ENCODE results near the gene PRCD. TPM values are rescaled to one million over a fixed set of nuclear protein-coding genes. Genes with fewer than 3 reads are reported as not detected.

PRCD gene
- total RNA-seq, 1 donor: 0.81 TPM

- DNase-seq (ENCODE audit: low read depth in 2 of 3, low spot score in 2 of 3): no peak
These were observed 47.1 kb downstream of the PRCD start for GRCh38 chr17:76586741-76587487.

GRCh38 chr17:76588182-76588581 lies 48.3 kb downstream of the PRCD start:
- DNase-seq (ENCODE audit: low read depth in 2 of 3, low spot score in 2 of 3): no peak

- no peak for DNase-seq (ENCODE audit: low read depth in 2 of 3, low spot score in 2 of 3)
These were observed 53.6 kb downstream of the PRCD start for GRCh38 chr17:76593384-76593826.

GRCh38 chr17:76593959-76594358 lies 54.1 kb downstream of the PRCD start:
- no peak for DNase-seq (ENCODE audit: low read depth in 2 of 3, low spot score in 2 of 3)

GRCh38 chr17:76594690-76595089 lies 54.8 kb downstream of the PRCD start:
- DNase-seq (ENCODE audit: low read depth in 2 of 3, low spot score in 2 of 3): no peak

Small RNAs within 50 kb of the gene (small RNA-seq; reads per million reads assigned to genes)
- gene SNORD1A (not detected), gene SNORD1B (8,179 reads per million, percentile 100 among the genes with 10 or more reads in this experiment)

Other genes starting within 250 kb of the PRCD start
- gene QRICH2, start 231.8 kb upstream of the PRCD start, total RNA-seq: 3.0 TPM
- 39.6 TPM for gene PRPSAP1, start 186.1 kb upstream of the PRCD start, total RNA-seq
- 7.5 TPM for gene SPHK1, start 155.4 kb upstream of the PRCD start, total RNA-seq
- gene UBE2O, start 86.9 kb upstream of the PRCD start, total RNA-seq: 46.3 TPM
- under 0.01 TPM for gene AANAT, start 72.4 kb upstream of the PRCD start, total RNA-seq
- 13.7 TPM for gene RHBDF2, start 38.6 kb upstream of the PRCD start, total RNA-seq
- 1.1 TPM for gene CYGB, start 2.3 kb upstream of the PRCD start, total RNA-seq
- 0.81 TPM for gene ST6GALNAC2, start 45.8 kb downstream of the PRCD start, total RNA-seq
- gene ST6GALNAC1, start 103.7 kb downstream of the PRCD start, total RNA-seq: 1.6 TPM
- gene MXRA7, start 170.9 kb downstream of the PRCD start, total RNA-seq: 3.2 TPM
- 16.7 TPM for gene JMJD6, start 186.6 kb downstream of the PRCD start, total RNA-seq
- gene METTL23, start 186.8 kb downstream of the PRCD start, total RNA-seq: 43.4 TPM
- gene SRSF2, start 197.3 kb downstream of the PRCD start, total RNA-seq: 375 TPM
- gene MFSD11, start 198.1 kb downstream of the PRCD start, total RNA-seq: 26.7 TPM